Immature natural killer cell (primary cell): ENCODE data around the gene COG5. TPM values are rescaled to one million over a fixed set of nuclear protein-coding genes. Genes with fewer than 3 reads are reported as not detected.
A peak's percentile ranks its signal among the peaks of the same experiment; 100 is the strongest.

Experiments used
- DNase-seq, 3 donors: peaks; one replicate each; pipeline ENCODE4 v3.0.0; 2022; ENCODE audit warnings: mixed read lengths in 1 of 3
- H3K27ac Mint-ChIP-seq, 6 donors: one replicate each; pipeline ENCODE4 v1.8.0; 2020; ENCODE audit warnings: mixed read lengths in 6 of 6, mild to moderate bottlenecking in 5 of 6, inconsistent platforms in 4 of 6, moderate library complexity in 3 of 6
- H3K27me3 Mint-ChIP-seq, 3 donors: one replicate each; pipeline ENCODE4 v1.8.0; 2020 to 2021; ENCODE audit warnings: low read depth in 3 of 3, mild to moderate bottlenecking in 3 of 3, mixed read lengths in 3 of 3, moderate library complexity in 3 of 3, inconsistent platforms in 1 of 3
- H3K36me3 Mint-ChIP-seq, 3 donors: one replicate each; pipeline ENCODE4 v1.8.0; 2020; ENCODE audit warnings: mixed read lengths in 3 of 3, inconsistent platforms in 2 of 3, mild to moderate bottlenecking in 2 of 3
- H3K4me1 Mint-ChIP-seq, 2 donors: one replicate each; pipeline ENCODE4 v1.8.0; 2020; ENCODE audit warnings: inconsistent platforms in 2 of 2, mild to moderate bottlenecking in 2 of 2, mixed read lengths in 2 of 2, moderate library complexity in 1 of 2
- H3K4me3 Mint-ChIP-seq, 5 donors: one replicate each; pipeline ENCODE4 v1.8.0; 2020; ENCODE audit warnings: mild to moderate bottlenecking in 5 of 5, mixed read lengths in 5 of 5, inconsistent platforms in 3 of 5, moderate library complexity in 3 of 5
- H3K9me3 Mint-ChIP-seq, 6 donors: one replicate each; pipeline ENCODE4 v1.8.0; 2020; ENCODE audit warnings: mild to moderate bottlenecking in 6 of 6, mixed read lengths in 6 of 6, inconsistent platforms in 4 of 6, moderate library complexity in 3 of 6
- polyA plus RNA-seq, 3 donors: library from polyadenylated mRNA; unstranded; fragments of 300-500 nt; fragmentation: Illumina TruSeq; gene quantifications; one replicate each; pipeline ENCODE4 v1.2.3, GENCODE V29; 2021

Gene COG5
- polyA plus RNA-seq, 3 donors from 2014 or later, result 16.8 to 30.5 (median 22.2) TPM

- H3K36me3 Mint-ChIP-seq, result peaks cover 23 to 36% (median 25%) of the 10 kb centered on the region in 3 donors
- no peaks in the 10 kb centered on the region for H3K9me3 Mint-ChIP-seq
- no peaks in the 10 kb centered on the region for H3K4me1 Mint-ChIP-seq
- DNase-seq, result no peak
- peak overlapping the region in 4 of 6 donors; percentile 7 to 44 (median 19) for H3K27ac Mint-ChIP-seq
- peaks cover 0 to 7% (median 5%) of the 10 kb centered on the region in 3 donors for H3K27me3 Mint-ChIP-seq
- no peak overlapping the region for H3K4me3 Mint-ChIP-seq
These were observed 356.3 kb downstream of the COG5 start for GRCh38 chr7:107207459-107207858.

GRCh38 chr7:107206706-107207105, 357.0 kb downstream of the COG5 start:
- Mint-ChIP-seq H3K4me1 (no peaks in the 10 kb centered on the region), H3K27ac (peak overlapping the region in 3 of 6 donors; percentile 37 to 67 (median 53)), H3K36me3 (peaks cover 25 to 37% (median 29%) of the 10 kb centered on the region in 3 donors), H3K9me3 (no peaks in the 10 kb centered on the region), H3K27me3 (peaks cover 0 to 7% (median 5%) of the 10 kb centered on the region in 3 donors), H3K4me3 (no peak overlapping the region)
- no peak for DNase-seq

- no peak overlapping the region for H3K4me3 Mint-ChIP-seq
- H3K36me3 Mint-ChIP-seq, result peaks cover 25 to 40% (median 29%) of the 10 kb centered on the region in 3 donors
These were observed 357.6 kb downstream of the COG5 start for GRCh38 chr7:107206136-107206535.

GRCh38 chr7:107203607-107204006, 360.1 kb downstream of the COG5 start:
- H3K4me1 Mint-ChIP-seq, result no peaks in the 10 kb centered on the region
- no peaks in the 10 kb centered on the region for H3K9me3 Mint-ChIP-seq
- H3K27me3 Mint-ChIP-seq, result peaks cover 0 to 4% (median 3%) of the 10 kb centered on the region in 3 donors
- DNase-seq, result no peak
- H3K27ac Mint-ChIP-seq, result peak overlapping the region in 1 of 6 donors; percentile 34
- peaks cover 26 to 35% (median 28%) of the 10 kb centered on the region in 3 donors for H3K36me3 Mint-ChIP-seq
- no peak overlapping the region for H3K4me3 Mint-ChIP-seq

More at GRCh38 chr7:107206136-107206535, 357.6 kb downstream of the COG5 start:
- Mint-ChIP-seq H3K9me3 (no peaks in the 10 kb centered on the region), H3K4me1 (no peaks in the 10 kb centered on the region), H3K27ac (peak overlapping the region in 1 of 6 donors; percentile 67), H3K27me3 (peaks cover 0 to 7% (median 5%) of the 10 kb centered on the region in 3 donors)
- DNase-seq, result no peak

- peaks cover 0 to 3% (median 2%) of the 10 kb centered on the region in 3 donors for H3K27me3 Mint-ChIP-seq
- H3K27ac Mint-ChIP-seq, result no peak overlapping the region
- peaks cover 24 to 43% (median 31%) of the 10 kb centered on the region in 3 donors for H3K36me3 Mint-ChIP-seq
- H3K4me3 Mint-ChIP-seq, result no peak overlapping the region
- peak in 1 of 3 donors; percentile 19 for DNase-seq
- no peaks in the 10 kb centered on the region for H3K4me1 Mint-ChIP-seq
- H3K9me3 Mint-ChIP-seq, result no peaks in the 10 kb centered on the region
These were observed 361.8 kb downstream of the COG5 start for GRCh38 chr7:107201795-107202450.

GRCh38 chr7:107196834-107197610, 366.7 kb downstream of the COG5 start:
- Mint-ChIP-seq H3K9me3 (no peaks in the 10 kb centered on the region), H3K27ac (peak overlapping the region in 2 of 6 donors; percentile 7 to 65), H3K36me3 (peaks cover 21 to 44% (median 29%) of the 10 kb centered on the region in 3 donors), H3K27me3 (peaks cover 0 to 2% (median 0%) of the 10 kb centered on the region in 3 donors), H3K4me1 (peaks cover 0 to 9% of the 10 kb centered on the region in 2 donors), H3K4me3 (no peak overlapping the region)
- no peak for DNase-seq

- no peaks in the 10 kb centered on the region for H3K9me3 Mint-ChIP-seq
- no peak for DNase-seq
- H3K4me1 Mint-ChIP-seq, result peaks cover 0 to 11% of the 10 kb centered on the region in 2 donors
- peaks cover 0 to 2% (median 0%) of the 10 kb centered on the region in 3 donors for H3K27me3 Mint-ChIP-seq
- H3K4me3 Mint-ChIP-seq, result no peak overlapping the region
- H3K27ac Mint-ChIP-seq, result peak overlapping the region in 2 of 6 donors; percentile 17 to 34
- H3K36me3 Mint-ChIP-seq, result peaks cover 16 to 45% (median 25%) of the 10 kb centered on the region in 3 donors
These were observed 369.7 kb downstream of the COG5 start for GRCh38 chr7:107194052-107194451.

- no peak overlapping the region for H3K27ac Mint-ChIP-seq
- peaks cover 26 to 56% (median 32%) of the 10 kb centered on the region in 3 donors for H3K36me3 Mint-ChIP-seq
- no peak overlapping the region for H3K4me3 Mint-ChIP-seq
- DNase-seq, result no peak
- H3K27me3 Mint-ChIP-seq, result peaks cover 0 to 3% (median 0%) of the 10 kb centered on the region in 3 donors
- no peaks in the 10 kb centered on the region for H3K9me3 Mint-ChIP-seq
- H3K4me1 Mint-ChIP-seq, result peaks cover 0 to 41% of the 10 kb centered on the region in 2 donors
These were observed 373.6 kb downstream of the COG5 start for GRCh38 chr7:107190090-107190489.

- Mint-ChIP-seq H3K4me3 (no peak overlapping the region), H3K4me1 (peaks cover 7 to 47% of the 10 kb centered on the region in 2 donors), H3K27me3 (peaks cover 0 to 3% (median 3%) of the 10 kb centered on the region in 3 donors), H3K9me3 (no peaks in the 10 kb centered on the region), H3K27ac (no peak overlapping the region), H3K36me3 (peaks cover 24 to 66% (median 34%) of the 10 kb centered on the region in 3 donors)
- no peak for DNase-seq
These were observed 375.9 kb downstream of the COG5 start for GRCh38 chr7:107187774-107188173.

- DNase-seq, result no peak
- H3K4me3 Mint-ChIP-seq, result no peak overlapping the region
- H3K27me3 Mint-ChIP-seq, result peaks cover 0 to 3% (median 3%) of the 10 kb centered on the region in 3 donors
- peaks cover 7 to 47% of the 10 kb centered on the region in 2 donors for H3K4me1 Mint-ChIP-seq
- no peaks in the 10 kb centered on the region for H3K9me3 Mint-ChIP-seq
- no peak overlapping the region for H3K27ac Mint-ChIP-seq
- H3K36me3 Mint-ChIP-seq, result peaks cover 21 to 58% (median 34%) of the 10 kb centered on the region in 3 donors
These were observed 377.5 kb downstream of the COG5 start for GRCh38 chr7:107186240-107186639.

GRCh38 chr7:107185716-107186115, 378.0 kb downstream of the COG5 start:
- DNase-seq, result no peak
- Mint-ChIP-seq H3K4me3 (no peak overlapping the region), H3K36me3 (peaks cover 21 to 62% (median 34%) of the 10 kb centered on the region in 3 donors), H3K9me3 (no peaks in the 10 kb centered on the region), H3K27ac (no peak overlapping the region), H3K4me1 (peaks cover 12 to 53% of the 10 kb centered on the region in 2 donors), H3K27me3 (peaks cover 0 to 3% (median 3%) of the 10 kb centered on the region in 3 donors)

GRCh38 chr7:107181172-107181571, 382.5 kb downstream of the COG5 start:
- Mint-ChIP-seq H3K4me3 (no peak overlapping the region), H3K36me3 (peaks cover 0 to 33% (median 14%) of the 10 kb centered on the region in 3 donors), H3K27me3 (peaks cover 0 to 3% (median 3%) of the 10 kb centered on the region in 3 donors), H3K9me3 (no peaks in the 10 kb centered on the region), H3K4me1 (peaks cover 37 to 63% of the 10 kb centered on the region in 2 donors), H3K27ac (peak overlapping the region in 2 of 6 donors; percentile 1 to 26)
- no peak for DNase-seq

- Mint-ChIP-seq H3K36me3 (peaks cover 0 to 28% (median 14%) of the 10 kb centered on the region in 3 donors), H3K4me1 (peaks cover 41 to 63% of the 10 kb centered on the region in 2 donors), H3K4me3 (no peak overlapping the region), H3K27ac (peak overlapping the region in 4 of 6 donors; percentile 1 to 23 (median 11)), H3K27me3 (peaks cover 0 to 3% (median 3%) of the 10 kb centered on the region in 3 donors), H3K9me3 (no peaks in the 10 kb centered on the region)
- no peak for DNase-seq
These were observed 383.3 kb downstream of the COG5 start for GRCh38 chr7:107180378-107180777.
